Measurements from ENCODE around the gene PCDHGB6. TPM values are rescaled to one million over a fixed set of nuclear protein-coding genes. Genes with fewer than 3 reads are reported as not detected.
A peak's percentile ranks its signal among the peaks of the same experiment; 100 is the strongest.
"Not testable (repeated sequence)": the region's sequence is repeated elsewhere in the genome, so short reads cannot be mapped to it uniquely, and the experiment has no call there.

Gene PCDHGB6
- total RNA-seq, 1 donor from 2014 or later: 7.7 TPM

- peaks cover 91% of the 10 kb centered on the region for H3K9me3 ChIP-seq
- no peak for TF ChIP-seq CTCF (IDR thresholded peaks at IDR 0.05)
- H3K36me3 ChIP-seq: no peaks in the 10 kb centered on the region
- H3K27me3 ChIP-seq (ENCODE audit: low read depth): peaks cover 11% of the 10 kb centered on the region
- no peak overlapping the region for H3K27ac ChIP-seq
- no peak for ATAC-seq
- no peak overlapping the region for H3K4me3 ChIP-seq
- no peak for DNase-seq
- intact Hi-C loops (cut with DNase I): no loop called here
- H3K4me1 ChIP-seq: no peaks in the 10 kb centered on the region
Observed at GRCh38 chr5:141427783-141428426, 20.1 kb downstream of the PCDHGB6 start.

DNA sequence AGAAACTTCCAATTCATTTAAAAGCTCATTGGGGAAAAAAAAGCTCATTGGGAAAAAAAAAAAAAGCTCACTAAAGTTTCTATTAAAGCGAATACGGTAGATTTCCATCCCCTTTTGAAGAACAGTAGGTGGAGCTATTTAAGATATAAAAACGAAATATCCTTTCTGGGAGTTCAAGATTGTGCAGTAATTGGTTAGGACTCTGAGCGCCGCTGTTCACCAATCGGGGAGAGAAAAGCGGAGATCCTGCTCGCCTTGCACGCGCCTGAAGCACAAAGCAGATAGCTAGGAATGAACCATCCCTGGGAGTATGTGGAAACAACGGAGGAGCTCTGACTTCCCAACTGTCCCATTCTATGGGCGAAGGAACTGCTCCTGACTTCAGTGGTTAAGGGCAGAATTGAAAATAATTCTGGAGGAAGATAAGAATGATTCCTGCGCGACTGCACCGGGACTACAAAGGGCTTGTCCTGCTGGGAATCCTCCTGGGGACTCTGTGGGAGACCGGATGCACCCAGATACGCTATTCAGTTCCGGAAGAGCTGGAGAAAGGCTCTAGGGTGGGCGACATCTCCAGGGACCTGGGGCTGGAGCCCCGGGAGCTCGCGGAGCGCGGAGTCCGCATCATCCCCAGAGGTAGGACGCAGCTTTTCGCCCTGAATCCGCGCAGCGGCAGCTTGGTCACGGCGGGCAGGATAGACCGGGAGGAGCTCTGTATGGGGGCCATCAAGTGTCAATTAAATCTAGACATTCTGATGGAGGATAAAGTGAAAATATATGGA lies 22.7 kb downstream of the PCDHGB6 start, which contains the start of gene PCDHGA12:
TSS of gene PCDHGA12 (plus strand) at position 176 of the 782 bp plus-strand sequence. CDS start at position 429, 253 bp downstream.
- no peaks in the 10 kb centered on the region for H3K4me1 ChIP-seq
- peak within 1 kb of the TSS; percentile 28 for H3K4me3 ChIP-seq
- peaks cover 85% of the 10 kb centered on the region for H3K9me3 ChIP-seq
- no peaks in the 10 kb centered on the region for H3K36me3 ChIP-seq
- TF ChIP-seq CTCF (IDR thresholded peaks at IDR 0.05): peak; percentile 35
- H3K27ac ChIP-seq: no peak within 1 kb of the TSS
- H3K27me3 ChIP-seq (ENCODE audit: low read depth): peaks cover 11% of the 10 kb centered on the region
- no peak for DNase-seq
- intact Hi-C loops (cut with DNase I): no loop called here
- peak; percentile 35 to 78 for ATAC-seq

DNA sequence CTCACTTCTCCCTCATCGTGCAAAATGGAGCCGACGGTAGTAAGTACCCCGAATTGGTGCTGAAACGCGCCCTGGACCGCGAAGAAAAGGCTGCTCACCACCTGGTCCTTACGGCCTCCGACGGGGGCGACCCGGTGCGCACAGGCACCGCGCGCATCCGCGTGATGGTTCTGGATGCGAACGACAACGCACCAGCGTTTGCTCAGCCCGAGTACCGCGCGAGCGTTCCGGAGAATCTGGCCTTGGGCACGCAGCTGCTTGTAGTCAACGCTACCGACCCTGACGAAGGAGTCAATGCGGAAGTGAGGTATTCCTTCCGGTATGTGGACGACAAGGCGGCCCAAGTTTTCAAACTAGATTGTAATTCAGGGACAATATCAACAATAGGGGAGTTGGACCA lies 23.5 kb downstream of the PCDHGB6 start:
- Histone ChIP-seq H3K36me3 (no peaks in the 10 kb centered on the region), H3K27me3 (ENCODE audit: low read depth) (peaks cover 11% of the 10 kb centered on the region), H3K9me3 (peaks cover 84% of the 10 kb centered on the region), H3K4me1 (no peaks in the 10 kb centered on the region), H3K27ac (no peak overlapping the region), H3K4me3 (peak overlapping the region; percentile 28)
- ATAC-seq (peak in 1 of 2 donors; percentile 42), DNase-seq (no peak)
- TF ChIP-seq CTCF (IDR thresholded peaks at IDR 0.05): no peak
- intact Hi-C loops (cut with DNase I): no loop called here

- intact Hi-C loops (cut with DNase I); ATAC-seq; H3K36me3 ChIP-seq; H3K4me1 ChIP-seq; DNase-seq; H3K27ac ChIP-seq; H3K4me3 ChIP-seq: not testable (repeated sequence)
- Histone ChIP-seq H3K9me3 (peaks cover 82% of the 10 kb centered on the region), H3K27me3 (ENCODE audit: low read depth) (peaks cover 11% of the 10 kb centered on the region)
Observed at GRCh38 chr5:141432308-141432707, 24.5 kb downstream of the PCDHGB6 start.

GRCh38 chr5:141432726-141433125 lies 24.9 kb downstream of the PCDHGB6 start:
- peaks cover 11% of the 10 kb centered on the region for H3K27me3 ChIP-seq (ENCODE audit: low read depth)
- intact Hi-C loops (cut with DNase I); ATAC-seq; H3K4me1 ChIP-seq; H3K27ac ChIP-seq; H3K36me3 ChIP-seq; H3K4me3 ChIP-seq; DNase-seq: not testable (repeated sequence)
- peaks cover 78% of the 10 kb centered on the region for H3K9me3 ChIP-seq

DNA sequence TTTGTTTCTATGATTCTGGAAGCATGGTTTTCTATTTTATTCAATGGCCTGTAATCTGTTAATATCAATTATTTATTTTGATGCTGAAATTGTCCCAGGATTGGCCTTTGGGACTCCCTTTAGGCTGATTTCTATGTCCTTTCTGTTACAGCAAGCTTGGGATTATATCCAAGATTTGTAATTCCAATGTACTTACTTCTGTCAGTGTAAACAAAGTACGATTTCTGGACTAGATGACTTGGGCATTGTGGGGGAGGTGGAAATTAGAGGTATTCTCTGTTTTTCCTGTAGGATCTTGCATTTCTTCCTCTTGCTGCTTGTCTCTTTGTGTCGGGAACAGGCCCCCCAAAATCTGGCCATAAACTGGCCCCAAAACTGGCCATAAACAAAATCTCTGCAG lies 26.2 kb downstream of the PCDHGB6 start:
- no peaks in the 10 kb centered on the region for H3K36me3 ChIP-seq
- intact Hi-C loops (cut with DNase I): no loop called here
- no peak for DNase-seq
- peaks cover 67% of the 10 kb centered on the region for H3K9me3 ChIP-seq
- H3K27me3 ChIP-seq (ENCODE audit: low read depth): peaks cover 7% of the 10 kb centered on the region
- H3K4me1 ChIP-seq: no peaks in the 10 kb centered on the region
- no peak overlapping the region for H3K27ac ChIP-seq
- no peak for ATAC-seq
- H3K4me3 ChIP-seq: no peak overlapping the region
- no peak for TF ChIP-seq CTCF (IDR thresholded peaks at IDR 0.05)

Measured in lower lobe of right lung (tissue), 2 donors.